Frontal cortex (tissue), 4 donors: ENCODE measurements around the gene SPATS2. TPM values are rescaled to one million over a fixed set of nuclear protein-coding genes. Genes with fewer than 3 reads are reported as not detected.

Experiments
- DNase-seq, 2 donors: peaks; one replicate each; pipeline ENCODE4 v3.0.0; 2012; ENCODE audit warnings: low spot score in 2 of 2
- FAIRE-seq: peaks from 2 replicates; lab custom pipeline; 2012; peaks lifted over from hg19 to GRCh38; lab: Jason Lieb, UNC
- total RNA-seq: library from RNA; depleted of rRNA; stranded (reverse); fragments of >200 nt; gene quantifications from one replicate; pipeline ENCODE4 v1.2.3, GENCODE V29; 2014
- donor health status: control.
- donor health status: control.
- donor health status: control.

SPATS2 gene
- total RNA-seq, 1 donor from 2014 or later, result 50.5 TPM

- FAIRE-seq (no peak), DNase-seq (no peak)
Observed at GRCh38 chr12:49547090-49547690, 179.9 kb downstream of the SPATS2 start.

GRCh38 chr12:49548481-49548821 is 181.2 kb downstream of the SPATS2 start:
- DNase-seq (no peak), FAIRE-seq (no peak)

- no peak for FAIRE-seq
- DNase-seq, result peak in 1 of 2 donors; percentile 61
Observed at GRCh38 chr12:49548822-49549648, 181.8 kb downstream of the SPATS2 start.

- FAIRE-seq, result no peak
- no peak for DNase-seq
Observed at GRCh38 chr12:49549735-49550692, 182.8 kb downstream of the SPATS2 start.

GRCh38 chr12:49550693-49551252 is 183.5 kb downstream of the SPATS2 start:
- DNase-seq (no peak), FAIRE-seq (no peak)

GRCh38 chr12:49552014-49552413 is 184.8 kb downstream of the SPATS2 start:
- no peak for FAIRE-seq
- peak in 1 of 2 donors; percentile 47 for DNase-seq

- FAIRE-seq, result no peak
Observed at GRCh38 chr12:49552425-49552824, 185.2 kb downstream of the SPATS2 start.

GRCh38 chr12:49552899-49553298 is 185.6 kb downstream of the SPATS2 start:
- DNase-seq (no peak), FAIRE-seq (no peak)

More at GRCh38 chr12:49552425-49552824, 185.2 kb downstream of the SPATS2 start:
- no peak for DNase-seq

- DNase-seq, result no peak
- no peak for FAIRE-seq
Observed at GRCh38 chr12:49553512-49554088, 186.3 kb downstream of the SPATS2 start.

GRCh38 chr12:49554266-49554665 is 187.0 kb downstream of the SPATS2 start:
- FAIRE-seq, result no peak
- no peak for DNase-seq

- FAIRE-seq, result no peak
- no peak for DNase-seq
Observed at GRCh38 chr12:49555631-49556390, 188.5 kb downstream of the SPATS2 start.

GRCh38 chr12:49556391-49557186 is 189.3 kb downstream of the SPATS2 start:
- no peak for FAIRE-seq
- no peak for DNase-seq

GRCh38 chr12:49557187-49557916 is 190.1 kb downstream of the SPATS2 start:
- no peak for FAIRE-seq
- DNase-seq, result no peak

- DNase-seq (no peak), FAIRE-seq (no peak)
Observed at GRCh38 chr12:49557917-49558215, 190.6 kb downstream of the SPATS2 start.

- FAIRE-seq (no peak), DNase-seq (no peak)
Observed at GRCh38 chr12:49558526-49558925, 191.3 kb downstream of the SPATS2 start.

- FAIRE-seq (no peak), DNase-seq (no peak)
Observed at GRCh38 chr12:49559011-49559675, 191.9 kb downstream of the SPATS2 start.

GRCh38 chr12:49560695-49561094 is 193.4 kb downstream of the SPATS2 start:
- FAIRE-seq (no peak), DNase-seq (no peak)
